HepG2 (cell line): ENCODE measurements around the gene SYCE1L.

ENCODE experiments used
- CHD2 ChIP-seq: IDR thresholded peaks from 2 replicates; pipeline ENCODE4 v1.6.1; 2011; ENCODE audit warnings: low read depth, low read length, improper control_type of control experiment
- CTCF ChIP-seq: sonication (generic); formaldehyde crosslinking; IDR thresholded peaks from 2 replicates; pipeline ENCODE4 v1.5.0; 2020; ENCODE audit warnings: mild to moderate bottlenecking, missing genetic modification reagents, moderate library complexity
- JUND ChIP-seq: sonication (generic); formaldehyde crosslinking; IDR thresholded peaks from 2 replicates; pipeline ENCODE4 v1.8.0; 2022; ENCODE audit warnings: mild to moderate bottlenecking, missing genetic modification reagents
- NFYC ChIP-seq: IDR thresholded peaks from 2 replicates; pipeline ENCODE4 v1.6.1; 2016; ENCODE audit warnings: missing genetic modification reagents, missing compliant biosample characterization
- NR1H2 ChIP-seq: sonication (generic); formaldehyde crosslinking; IDR thresholded peaks from 2 replicates; pipeline ENCODE4 v1.8.1; 2022; ENCODE audit warnings: low read depth, missing genetic modification reagents, borderline replicate concordance
- POLR2A ChIP-seq, 2 experiments: IDR thresholded peaks; 2 replicates each; pipeline ENCODE4 v1.6.1; 2011; ENCODE audit warnings: low read depth in 2 of 2, low read length in 2 of 2, mild to moderate bottlenecking in 1 of 2, moderate library complexity in 1 of 2; ENCODE audit not compliant: insufficient read depth in 1 of 2
- RAD51 ChIP-seq: fragments of 450-650 bp; IDR thresholded peaks from 2 replicates; pipeline ENCODE4 v1.6.1; 2016; ENCODE audit warnings: borderline replicate concordance
- TAF1 ChIP-seq: sonication (generic); formaldehyde crosslinking; IDR thresholded peaks from 2 replicates; pipeline ENCODE4 v1.4.0; 2020; ENCODE audit warnings: missing genetic modification reagents
- TFDP1 ChIP-seq: IDR thresholded peaks from 2 replicates; pipeline ENCODE4 v1.6.1; 2016; ENCODE audit warnings: missing compliant biosample characterization, missing genetic modification reagents, borderline replicate concordance
- ZHX1 ChIP-seq: sonication (generic); formaldehyde crosslinking; IDR thresholded peaks from 2 replicates; pipeline ENCODE4 v1.8.1; 2022; ENCODE audit warnings: low read depth, mild to moderate bottlenecking, missing genetic modification reagents
- ZNF367 ChIP-seq: sonication (generic); formaldehyde crosslinking; IDR thresholded peaks from 2 replicates; pipeline ENCODE4 v1.4.0; 2020; ENCODE audit warnings: missing genetic modification reagents, borderline replicate concordance
- ZNF446 ChIP-seq: sonication (generic); formaldehyde crosslinking; IDR thresholded peaks from 2 replicates; pipeline ENCODE4 v1.5.0; 2020; ENCODE audit warnings: mild to moderate bottlenecking, missing genetic modification reagents
- ZNF709 ChIP-seq: sonication (generic); formaldehyde crosslinking; IDR thresholded peaks from 2 replicates; pipeline ENCODE4 v1.5.0; 2020; ENCODE audit warnings: mild to moderate bottlenecking, missing genetic modification reagents

- no peak for TF ChIP-seq NFYC (CRISPR knock-in tag)
- TF ChIP-seq ZNF367 (CRISPR knock-in tag): no peak
- TF ChIP-seq CHD2: no peak
- no peak for TF ChIP-seq TAF1 (CRISPR knock-in tag)
- no peak for TF ChIP-seq CTCF (CRISPR knock-in tag)
- no peak for TF ChIP-seq RAD51
- no peak for TF ChIP-seq ZNF709
- no peak for TF ChIP-seq TFDP1 (CRISPR knock-in tag)
- no peak for TF ChIP-seq POLR2A (IDR thresholded peaks at IDR 0.05; ENCODE audit: insufficient read depth in 1 of 2, low read depth in 2 of 2, low read length in 2 of 2)
- TF ChIP-seq JUND: no peak
- TF ChIP-seq ZHX1 (CRISPR knock-in tag): no peak
- TF ChIP-seq ZNF446 (CRISPR knock-in tag): no peak
- TF ChIP-seq NR1H2: no peak
Measured at GRCh38 chr16:77207030-77207429, 7.8 kb downstream of the SYCE1L start.
